IMR-90 (cell line): Measurements from ENCODE around the gene CLASP1. TPM values are rescaled to one million over a fixed set of nuclear protein-coding genes. Genes with fewer than 3 reads are reported as not detected.

Experiments used
- ATAC-seq: fragments of 200-7000 bp; cut with Tn5 transposase; 2 replicates; pipeline ENCODE4 v1.9.1; 2020; ENCODE audit warnings: low read depth, mild to moderate bottlenecking, moderate library complexity
- BruUV-seq: library from RNA; stranded (reverse); fragments of 400-500 nt; replicated peaks from 2 replicates; lab custom pipeline; 2021; lab: Mats Ljungman, UMichigan
- CTCF ChIA-PET: fragments of 300-600 bp; formaldehyde crosslinking; extraction: SDS; loops from one replicate; lab custom pipeline; 2021; ENCODE audit warnings: antibody characterized with exemption; lab: Yijun Ruan, JAX
- POLR2A ChIA-PET: fragments of 300-600 bp; sonication (Branson Sonifier 250); formaldehyde crosslinking; loops from one replicate; lab custom pipeline; 2022; ENCODE audit warnings: antibody characterized with exemption; ENCODE audit not compliant: unreplicated experiment; lab: Charles Lee
- DNase-seq: peaks from one replicate; pipeline ENCODE4 v3.0.0; 2013
- H2AFZ ChIP-seq: replicated peaks from 2 replicates; pipeline ENCODE3; 2013; ENCODE audit warnings: low read length, mild to moderate bottlenecking; ENCODE audit not compliant: poor library complexity
- H2AK5ac ChIP-seq: 2 replicates; pipeline ENCODE4 v1.6.1; 2013; ENCODE audit warnings: low read depth, low read length, inconsistent platforms
- H2AK9ac ChIP-seq: replicated peaks from 2 replicates; pipeline ENCODE3; 2013; ENCODE audit warnings: mild to moderate bottlenecking, low read depth, low read length, moderate library complexity; ENCODE audit not compliant: poor library complexity
- H2BK120ac ChIP-seq: 2 replicates; pipeline ENCODE4 v1.6.1; 2013; ENCODE audit warnings: low read depth, low read length, inconsistent platforms
- H2BK15ac ChIP-seq: 3 replicates; pipeline ENCODE4 v1.6.1; 2013; ENCODE audit warnings: low read depth, low read length, inconsistent platforms
- H2BK20ac ChIP-seq: 2 replicates; pipeline ENCODE4 v1.6.1; 2013; ENCODE audit warnings: low read depth, mild to moderate bottlenecking, inconsistent platforms, low read length, moderate library complexity
- H2BK5ac ChIP-seq: 2 replicates; pipeline ENCODE4 v1.6.1; 2013; ENCODE audit warnings: mild to moderate bottlenecking, low read depth, low read length, inconsistent platforms; ENCODE audit not compliant: poor library complexity, severe bottlenecking
- H3K14ac ChIP-seq: replicated peaks from 2 replicates; pipeline ENCODE4 v1.6.1; 2013; ENCODE audit warnings: low read depth, low read length, inconsistent platforms
- H3K18ac ChIP-seq: 2 replicates; pipeline ENCODE4 v1.6.1; 2013; ENCODE audit warnings: low read depth, low read length, control low read depth
- H3K23ac ChIP-seq: 2 replicates; pipeline ENCODE4 v1.6.1; 2013; ENCODE audit warnings: low read depth, low read length, inconsistent platforms
- H3K27ac ChIP-seq: 2 replicates; pipeline ENCODE4 v1.5.1; 2013; ENCODE audit warnings: mild to moderate bottlenecking, control low read depth, low read length; ENCODE audit not compliant: insufficient read depth
- H3K27me3 ChIP-seq: 2 replicates; pipeline ENCODE4 v1.6.1; 2013; ENCODE audit warnings: low read length; ENCODE audit not compliant: control insufficient read depth, insufficient read depth
- H3K36me3 ChIP-seq: 2 replicates; pipeline ENCODE4 v1.6.1; 2013; ENCODE audit warnings: low read length, mixed read lengths; ENCODE audit not compliant: control insufficient read depth, insufficient read depth
- H3K4ac ChIP-seq: 2 replicates; pipeline ENCODE4 v1.6.1; 2013; ENCODE audit warnings: low read depth, low read length, inconsistent platforms
- H3K4me1 ChIP-seq: 2 replicates; pipeline ENCODE4 v1.6.1; 2013; ENCODE audit warnings: low read length, mixed read lengths; ENCODE audit not compliant: control insufficient read depth, insufficient read depth
- H3K4me2 ChIP-seq: 2 replicates; pipeline ENCODE4 v1.6.1; 2013; ENCODE audit warnings: low read depth, mild to moderate bottlenecking, control low read depth, low read length, moderate library complexity
- H3K4me3 ChIP-seq: 2 replicates; pipeline ENCODE4 v1.5.1; 2013; ENCODE audit warnings: low read depth, mild to moderate bottlenecking, control low read depth, low read length, moderate library complexity; ENCODE audit not compliant: insufficient read depth
- H3K56ac ChIP-seq: 2 replicates; pipeline ENCODE4 v1.6.1; 2013; ENCODE audit warnings: low read length, inconsistent platforms; ENCODE audit not compliant: insufficient read depth; ENCODE audit errors: extremely low read depth
- H3K79me1 ChIP-seq, 2 experiments: 2 replicates each; pipeline ENCODE4 v1.6.1; 2013; ENCODE audit warnings: low read length in 2 of 2, inconsistent platforms in 1 of 2, low read depth in 1 of 2
- H3K9ac ChIP-seq: 2 replicates; pipeline ENCODE4 v1.6.1; 2013; ENCODE audit warnings: low read depth, low read length, control low read depth
- H3K9me1 ChIP-seq: 2 replicates; pipeline ENCODE4 v1.6.1; 2013; ENCODE audit warnings: low read length, inconsistent platforms; ENCODE audit not compliant: insufficient read depth
- H3K9me3 ChIP-seq: 2 replicates; pipeline ENCODE4 v1.6.1; 2013; ENCODE audit warnings: low read length; ENCODE audit not compliant: control insufficient read depth, insufficient read depth
- H4K20me1 ChIP-seq: 2 replicates; pipeline ENCODE4 v1.6.1; 2013; ENCODE audit warnings: low read length, inconsistent platforms; ENCODE audit not compliant: insufficient read depth
- H4K5ac ChIP-seq: 2 replicates; pipeline ENCODE4 v1.6.1; 2013; ENCODE audit warnings: mild to moderate bottlenecking, low read depth, low read length, control low read depth
- H4K8ac ChIP-seq, 2 experiments: 2 replicates each; pipeline ENCODE4 v1.6.1; 2013; ENCODE audit warnings: low read depth in 2 of 2, low read length in 2 of 2, control low read depth in 1 of 2, inconsistent platforms in 1 of 2
- H4K91ac ChIP-seq: 2 replicates; pipeline ENCODE4 v1.6.1; 2013; ENCODE audit warnings: low read depth, low read length, inconsistent platforms; ENCODE audit not compliant: insufficient read depth
- CEBPB ChIP-seq: IDR thresholded peaks from 2 replicates; pipeline ENCODE4 v1.6.1; 2012; ENCODE audit warnings: low read depth, low read length, improper control_type of control experiment
- CHD1 ChIP-seq: IDR thresholded peaks from 2 replicates; pipeline ENCODE4 v1.6.1; 2012; ENCODE audit warnings: low read depth, low read length, improper control_type of control experiment
- WGBS, 2 experiments: methylation state at CpG; one replicate each; pipeline versions ENCODE4 v1.1.5 to v1.1.7; 2013; ENCODE audit warnings: missing lambda C conversion rate in 2 of 2; ENCODE audit not compliant: insufficient read length in 1 of 2; ENCODE audit errors: extremely low coverage in 2 of 2; 5-methylcytosine and 5-hydroxymethylcytosine counted together
- dilution Hi-C: fragments of 300-500 bp; cut with HindIII; formaldehyde crosslinking; loops from one replicate; pipeline ENCODE4 v1.14.3; 2018; ENCODE audit warnings: low sequenced_read_pairs; ENCODE audit not compliant: unreplicated experiment
- in situ Hi-C: fragments of 300-500 bp; cut with MboI; formaldehyde crosslinking; loops from 3 replicates; pipeline ENCODE4 v1.14.3; 2019; ENCODE audit warnings: low sequenced_read_pairs, inconsistent platforms, mixed read lengths
- intact Hi-C: fragments of 100-400 bp; cut with micrococcal nuclease; formaldehyde crosslinking; loops from 2 replicates; pipeline ENCODE4 v1.10.0; 2022
- polyA plus RNA-seq, 3 experiments: library from polyadenylated mRNA; depleted of rRNA; stranded (reverse); fragments of >200 nt; gene quantifications; 2 replicates each; pipeline ENCODE4 v1.2.3, GENCODE V29; 2012; ENCODE audit warnings: low replicate concordance in 1 of 3
- total RNA-seq: library from RNA; depleted of rRNA; stranded (reverse); fragments of >200 nt; gene quantifications from 2 replicates; pipeline ENCODE4 v1.2.3, GENCODE V29; 2012

The CLASP1 gene
- total and polyA plus RNA-seq, 2 of the 4 experiments (the other 2 are of a cell fraction) = 12.3 to 33.7 TPM

DNA sequence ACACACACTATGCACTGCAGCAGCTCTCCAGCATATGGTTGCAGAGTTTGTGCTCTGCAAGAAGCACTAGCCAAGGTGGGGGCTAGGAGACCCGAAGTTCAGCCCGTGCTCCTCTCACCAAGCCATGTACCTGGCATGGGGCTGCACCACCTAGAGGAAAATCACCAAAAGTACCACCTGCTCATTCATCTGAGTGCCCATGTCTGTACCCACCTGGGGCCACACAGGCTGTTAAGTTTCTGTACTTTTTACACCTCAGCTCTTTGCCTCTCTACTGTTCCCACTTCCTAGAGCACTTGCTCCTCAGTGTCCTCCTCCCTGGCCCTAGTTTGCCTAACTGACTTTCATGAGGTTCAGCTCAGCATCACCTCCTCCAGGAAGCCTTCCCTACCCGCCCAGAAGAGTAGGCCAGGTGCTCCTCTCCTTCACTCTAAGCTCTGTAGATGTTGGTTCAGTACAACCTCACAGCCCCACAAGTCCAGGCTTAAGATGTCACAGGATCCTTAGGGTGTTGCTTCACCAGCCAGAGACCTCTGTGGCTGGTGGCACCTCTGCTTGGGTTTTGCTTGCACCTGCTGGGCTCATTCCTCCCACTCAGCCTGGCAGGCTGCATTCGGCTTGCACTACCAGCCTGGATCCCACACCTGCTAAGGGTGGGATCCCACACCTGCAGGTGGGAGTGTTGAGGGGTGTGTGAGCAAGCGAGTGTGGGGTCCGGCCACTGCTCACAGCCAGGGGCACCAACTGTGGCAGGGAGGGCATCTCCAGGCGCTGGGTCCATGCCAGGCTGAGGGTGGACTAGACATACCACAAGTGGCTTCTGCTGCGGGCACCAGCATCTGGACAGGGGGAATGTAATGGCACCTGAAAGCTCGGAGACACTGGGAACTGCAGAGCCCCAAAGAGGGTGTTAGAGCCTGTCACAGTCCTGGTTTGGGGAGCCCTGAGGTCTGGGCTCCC, 354.1 kb downstream of the CLASP1 start:
- WGBS, 2 experiments = 33% methylated on average over 2 of the region's 9 CpGs; no CpG with 5 or more reads in 1 of the 2 experiments
- Histone ChIP-seq H4K5ac (no peak overlapping the region), H3K27ac (no peak overlapping the region), H4K91ac (no peak overlapping the region), H2BK120ac (no peak overlapping the region), H4K20me1 (no peaks in the 10 kb centered on the region), H2AK5ac (no peak overlapping the region), H3K23ac (no peak overlapping the region), H3K18ac (no peak overlapping the region), H3K9me3 (no peaks in the 10 kb centered on the region), H3K14ac (no peak overlapping the region), H3K27me3 (peaks cover 12% of the 10 kb centered on the region; the same call in 1 of the 2 replicates), H2BK20ac (no peak overlapping the region), H2AK9ac (no peak overlapping the region), H3K9me1 (no peaks in the 10 kb centered on the region), H3K4me3 (no peak overlapping the region), H3K56ac (no peak overlapping the region), H3K9ac (no peak overlapping the region), H3K4me1 (no peaks in the 10 kb centered on the region), H3K36me3 (no peaks in the 10 kb centered on the region), H3K79me1 (no peaks in the 10 kb centered on the region), H2AFZ (no peak overlapping the region), H3K4me2 (no peak overlapping the region), H2BK15ac (no peak overlapping the region), H2BK5ac (no peak overlapping the region), H4K8ac (no peak overlapping the region), H3K4ac (no peak overlapping the region)
- no peak for ATAC-seq
- ChIA-PET POLR2A (no interaction called here), CTCF (no interaction called here)
- intact Hi-C loops = no loop called here
- no peak for TF ChIP-seq CHD1
- no peak for TF ChIP-seq CEBPB
- dilution Hi-C loops = no loop called here
- in situ Hi-C loops = no loop called here
- DNase-seq = no peak
- no TSS peak for BruUV-seq
